GM18498 (cell line): Measurements from ENCODE around the gene GATAD1.
"Not testable (repeated sequence)": the region's sequence is repeated elsewhere in the genome, so short reads cannot be mapped to it uniquely, and the experiment has no call there.

ENCODE experiments used
- ATAC-seq: cut with Tn5 transposase; IDR thresholded peaks from one replicate; pipeline ENCODE4 v1.9.1; 2021; ENCODE audit warnings: mild to moderate bottlenecking, moderate library complexity; ENCODE audit not compliant: unreplicated experiment

The GATAD1 gene, protein sequence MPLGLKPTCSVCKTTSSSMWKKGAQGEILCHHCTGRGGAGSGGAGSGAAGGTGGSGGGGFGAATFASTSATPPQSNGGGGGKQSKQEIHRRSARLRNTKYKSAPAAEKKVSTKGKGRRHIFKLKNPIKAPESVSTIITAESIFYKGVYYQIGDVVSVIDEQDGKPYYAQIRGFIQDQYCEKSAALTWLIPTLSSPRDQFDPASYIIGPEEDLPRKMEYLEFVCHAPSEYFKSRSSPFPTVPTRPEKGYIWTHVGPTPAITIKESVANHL

DNA sequence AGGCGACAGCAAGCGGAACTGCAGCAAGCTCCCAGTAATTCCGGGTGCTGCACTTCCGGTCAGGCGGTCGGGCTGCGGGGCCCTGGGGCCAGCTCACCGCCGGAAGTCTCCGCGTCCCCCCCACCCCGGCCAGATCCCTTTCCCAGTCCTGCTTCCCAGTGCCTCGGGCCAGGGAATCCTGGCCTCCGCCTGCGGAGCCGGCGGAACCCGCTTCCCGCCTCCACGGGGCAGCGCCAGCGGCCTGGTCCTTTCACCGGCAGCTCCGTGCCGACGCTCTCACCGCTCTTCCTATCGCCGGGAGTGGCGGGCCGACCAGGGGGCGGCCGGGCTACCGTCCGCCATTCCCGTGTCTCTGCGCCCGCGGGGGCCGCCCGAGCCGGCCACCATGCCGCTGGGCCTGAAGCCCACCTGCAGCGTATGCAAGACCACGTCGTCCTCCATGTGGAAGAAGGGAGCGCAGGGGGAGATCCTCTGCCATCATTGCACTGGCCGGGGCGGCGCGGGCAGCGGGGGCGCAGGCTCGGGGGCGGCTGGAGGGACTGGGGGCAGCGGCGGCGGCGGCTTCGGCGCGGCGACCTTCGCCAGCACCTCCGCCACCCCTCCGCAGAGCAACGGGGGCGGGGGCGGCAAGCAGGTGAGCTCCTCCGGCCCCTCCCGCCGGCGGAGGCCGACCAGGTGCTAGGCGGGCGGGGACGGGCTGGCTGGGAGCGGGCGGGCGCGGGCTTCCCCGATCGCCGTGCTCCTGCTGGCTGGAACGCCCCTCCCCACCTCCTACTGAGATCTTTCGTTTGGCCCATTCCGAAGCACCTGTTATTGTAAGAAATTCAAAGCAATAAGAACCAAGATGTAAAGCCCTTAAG lies at the start of gene GATAD1:
Gene GATAD1, plus strand, starts transcription at position 138 of the 860 bp plus-strand sequence. Its CDS starts 248 bp downstream, at position 386.
- peak; percentile 94 for ATAC-seq

DNA sequence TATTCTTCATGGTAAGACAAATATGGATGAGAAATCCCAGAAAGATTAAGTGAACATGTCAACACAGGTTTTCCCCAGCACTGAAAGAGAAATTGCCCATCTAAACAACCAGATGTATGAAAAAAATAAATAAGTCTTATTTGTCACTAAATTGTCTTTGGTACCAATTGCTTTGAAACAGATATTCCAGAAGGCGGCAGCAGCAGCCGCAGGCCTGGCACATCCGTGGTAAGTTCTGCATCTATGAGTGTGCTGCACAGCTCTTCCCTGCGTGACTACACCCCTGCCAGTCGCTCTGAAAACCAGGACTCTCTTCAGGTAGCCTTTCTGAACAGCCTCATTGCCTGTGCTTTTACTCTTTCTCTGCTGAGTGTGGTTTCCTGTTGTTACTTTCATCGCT lies 49.7 kb upstream of the GATAD1 start:
- ATAC-seq, result no peak

GRCh38 chr7:92400013-92400412 lies 47.3 kb upstream of the GATAD1 start:
- ATAC-seq, result no peak

GRCh38 chr7:92402920-92403759 lies 44.1 kb upstream of the GATAD1 start:
- no peak for ATAC-seq

DNA sequence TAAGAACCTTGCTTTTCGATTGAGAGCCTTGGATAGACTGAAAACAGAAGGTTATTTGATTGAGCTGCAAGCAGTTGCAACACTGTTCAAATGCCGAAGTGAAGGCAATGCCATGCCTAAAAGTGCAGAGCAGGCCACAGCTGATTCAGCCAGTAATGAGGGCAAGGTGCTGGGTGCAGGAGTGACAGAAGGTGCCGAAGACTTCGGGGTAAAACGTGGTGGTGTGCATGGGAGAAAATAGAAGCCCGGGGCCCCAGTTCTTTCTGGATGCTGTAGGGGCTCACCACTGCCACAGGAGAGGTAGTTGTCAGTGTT lies 43.6 kb upstream of the GATAD1 start:
- ATAC-seq, result no peak

- no peak for ATAC-seq
These were observed 43.1 kb upstream of the GATAD1 start for GRCh38 chr7:92404170-92404614.

- ATAC-seq, result no peak
These were observed 37.9 kb upstream of the GATAD1 start for GRCh38 chr7:92409357-92409756.

GRCh38 chr7:92410162-92410561 lies 37.1 kb upstream of the GATAD1 start:
- not testable (repeated sequence) for ATAC-seq

GRCh38 chr7:92412745-92413144 lies 34.5 kb upstream of the GATAD1 start:
- no peak for ATAC-seq

DNA sequence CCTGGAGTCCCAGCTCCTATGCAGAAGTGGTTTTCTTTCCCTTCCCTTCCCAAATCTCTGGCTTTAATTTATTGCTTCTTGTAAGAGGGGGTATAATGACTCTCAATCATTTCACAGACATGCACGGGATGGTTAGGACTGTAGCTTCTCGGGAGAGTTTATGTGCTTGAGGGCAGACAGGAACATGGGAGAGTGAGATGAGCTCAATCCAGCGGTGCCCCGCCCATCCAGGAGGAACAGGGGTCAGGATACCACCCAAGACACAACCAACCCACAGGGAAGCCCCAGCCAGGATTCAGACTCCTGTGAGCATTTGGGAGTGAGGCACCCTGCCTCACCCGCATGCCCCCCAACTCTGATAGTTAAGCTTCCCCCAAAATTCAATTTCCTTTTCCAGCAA lies 33.7 kb upstream of the GATAD1 start:
- no peak for ATAC-seq

- ATAC-seq, result no peak
These were observed 32.1 kb upstream of the GATAD1 start for GRCh38 chr7:92415225-92415624.

DNA sequence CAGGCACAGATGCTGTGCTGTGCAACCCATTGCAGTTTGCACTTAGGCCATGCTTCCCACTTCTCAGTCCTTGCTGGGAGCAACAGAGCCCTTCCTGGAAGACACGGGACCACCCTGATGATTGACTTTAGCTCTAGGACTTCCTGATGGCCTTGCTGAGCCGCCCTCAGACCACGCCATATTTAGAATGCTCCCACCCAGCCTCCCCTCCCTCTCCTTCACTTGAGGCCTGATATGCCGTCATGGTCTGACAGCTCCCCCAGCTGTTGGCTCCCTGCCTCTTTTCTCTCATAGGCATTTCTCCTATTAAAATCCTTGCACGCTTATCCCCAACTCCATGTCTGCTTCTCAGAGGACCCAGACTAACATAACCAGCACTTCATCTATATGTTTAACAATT lies 29.4 kb upstream of the GATAD1 start:
- no peak for ATAC-seq

DNA sequence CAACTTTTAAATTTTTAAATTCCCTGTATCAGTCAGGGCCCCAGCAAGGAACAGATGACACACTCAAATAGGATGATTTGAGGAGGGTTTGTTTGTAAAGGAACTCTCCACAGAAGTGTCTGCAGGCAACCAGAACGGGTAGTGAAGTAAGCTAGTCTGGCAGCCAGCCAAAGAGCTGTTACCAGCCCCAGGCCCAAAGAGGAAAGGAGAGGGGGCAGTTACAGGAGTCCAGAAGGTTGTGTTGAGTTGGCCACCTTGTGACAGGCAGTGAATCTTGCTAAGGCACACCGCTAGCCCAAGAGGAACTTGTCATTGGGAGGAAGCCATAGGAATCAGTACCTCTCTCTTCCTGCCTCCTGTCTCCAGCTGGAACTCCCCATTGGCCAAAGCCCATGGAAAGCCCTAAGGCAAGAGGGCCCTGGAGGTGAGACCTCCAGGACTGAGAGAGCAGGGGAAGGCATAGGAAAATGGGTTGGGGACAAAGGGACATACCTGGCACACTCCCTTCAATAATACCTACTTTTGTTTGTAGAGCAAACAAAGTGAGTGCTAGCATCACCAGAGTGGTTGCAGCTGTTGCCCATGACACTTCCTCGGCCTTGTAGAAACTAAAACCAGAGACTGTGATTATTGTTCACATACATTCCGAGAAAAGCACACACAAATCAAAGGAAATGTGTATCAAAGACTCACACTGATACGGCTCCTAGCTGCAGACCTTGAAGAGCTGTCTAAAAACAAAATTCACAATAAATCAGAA lies 25.4 kb upstream of the GATAD1 start:
- ATAC-seq, result no peak

- ATAC-seq, result no peak
These were observed 24.4 kb upstream of the GATAD1 start for GRCh38 chr7:92422926-92423325.

DNA sequence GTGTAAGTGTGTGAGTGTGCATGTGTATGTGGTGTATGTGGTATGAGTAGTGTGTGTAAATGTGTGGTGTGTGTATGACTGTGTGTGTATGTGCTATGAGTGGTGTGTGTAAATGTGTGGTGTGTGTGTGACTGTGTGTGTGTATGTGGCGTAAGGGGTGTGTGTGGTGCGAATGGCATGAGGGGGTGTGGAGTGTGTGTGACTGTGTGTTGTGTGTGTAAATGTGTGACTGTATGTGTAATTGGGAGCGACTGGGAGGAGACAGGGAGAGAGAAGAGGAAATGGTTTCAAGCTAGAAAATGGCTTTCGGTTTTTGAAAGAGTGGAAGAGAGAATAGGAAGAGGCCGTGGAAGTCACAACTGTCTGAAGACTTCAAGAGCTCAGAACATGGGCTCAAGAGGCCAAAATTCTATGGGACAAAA lies 23.6 kb upstream of the GATAD1 start:
- ATAC-seq, result no peak

- ATAC-seq, result no peak
These were observed 21.9 kb upstream of the GATAD1 start for GRCh38 chr7:92425311-92425947.

- ATAC-seq, result no peak
These were observed 20.1 kb upstream of the GATAD1 start for GRCh38 chr7:92427193-92427592.

- ATAC-seq, result no peak
These were observed 14.9 kb upstream of the GATAD1 start for GRCh38 chr7:92432299-92432946.

- ATAC-seq, result no peak
These were observed 14.3 kb upstream of the GATAD1 start for GRCh38 chr7:92433019-92433418.

- ATAC-seq, result no peak
These were observed 11.7 kb upstream of the GATAD1 start for GRCh38 chr7:92435542-92435941.
